Measurements from ENCODE around the gene VEZF1.

VEZF1 gene

DNA sequence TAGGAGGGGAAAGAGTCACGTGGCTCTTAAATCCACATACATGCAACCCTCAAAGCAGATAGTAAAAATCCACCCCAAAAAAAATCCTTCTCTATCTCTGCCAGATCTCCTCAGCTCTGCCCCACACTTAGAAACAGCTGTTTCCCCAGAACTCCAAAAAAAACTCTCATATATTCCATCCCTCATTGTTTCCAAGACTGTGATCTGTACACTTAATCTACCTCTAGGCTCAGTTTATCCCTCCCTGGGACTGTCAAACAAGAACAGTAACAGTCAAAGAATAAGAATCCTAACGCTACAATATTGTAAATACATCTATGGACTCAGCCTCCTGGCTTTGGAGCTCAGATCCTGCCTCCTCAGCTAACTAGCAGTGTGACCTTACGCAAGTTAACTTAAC, 44.4 kb downstream of the VEZF1 start:
- Histone ChIP-seq H3K4me1 (ENCODE audit: insufficient read depth, low read length) (peaks cover 33% of the 10 kb centered on the region), H3K9ac (ENCODE audit: low read depth, low read length) (no peak overlapping the region), H3K9me3 (ENCODE audit: control insufficient read depth, insufficient read depth, low read length) (no peaks in the 10 kb centered on the region), H3K36me3 (ENCODE audit: insufficient read depth, low read length) (no peaks in the 10 kb centered on the region)

DNA sequence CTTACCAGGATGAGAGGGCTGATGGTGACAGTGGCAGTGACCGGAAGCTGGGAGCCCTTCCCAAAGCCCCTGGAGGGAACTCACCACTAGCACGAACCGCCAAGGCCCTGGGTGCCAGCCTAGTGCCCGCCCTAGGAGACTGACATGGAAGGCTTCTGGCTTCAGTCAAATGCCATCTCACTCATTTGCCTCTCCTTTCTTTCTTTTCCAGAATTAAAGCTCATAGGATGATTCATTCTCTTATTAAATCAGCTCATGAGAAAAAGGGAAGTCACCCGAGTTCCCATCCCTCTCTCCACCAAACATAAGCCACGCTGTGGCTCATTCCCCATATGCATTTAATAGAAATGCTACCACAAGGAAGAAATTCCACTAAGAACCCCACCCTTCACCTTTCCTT, 44.9 kb downstream of the VEZF1 start:
- Histone ChIP-seq H3K9me3 (ENCODE audit: control insufficient read depth, insufficient read depth, low read length) (no peaks in the 10 kb centered on the region), H3K36me3 (ENCODE audit: insufficient read depth, low read length) (no peaks in the 10 kb centered on the region), H3K4me1 (ENCODE audit: insufficient read depth, low read length) (peaks cover 28% of the 10 kb centered on the region), H3K9ac (ENCODE audit: low read depth, low read length) (no peak overlapping the region)

DNA sequence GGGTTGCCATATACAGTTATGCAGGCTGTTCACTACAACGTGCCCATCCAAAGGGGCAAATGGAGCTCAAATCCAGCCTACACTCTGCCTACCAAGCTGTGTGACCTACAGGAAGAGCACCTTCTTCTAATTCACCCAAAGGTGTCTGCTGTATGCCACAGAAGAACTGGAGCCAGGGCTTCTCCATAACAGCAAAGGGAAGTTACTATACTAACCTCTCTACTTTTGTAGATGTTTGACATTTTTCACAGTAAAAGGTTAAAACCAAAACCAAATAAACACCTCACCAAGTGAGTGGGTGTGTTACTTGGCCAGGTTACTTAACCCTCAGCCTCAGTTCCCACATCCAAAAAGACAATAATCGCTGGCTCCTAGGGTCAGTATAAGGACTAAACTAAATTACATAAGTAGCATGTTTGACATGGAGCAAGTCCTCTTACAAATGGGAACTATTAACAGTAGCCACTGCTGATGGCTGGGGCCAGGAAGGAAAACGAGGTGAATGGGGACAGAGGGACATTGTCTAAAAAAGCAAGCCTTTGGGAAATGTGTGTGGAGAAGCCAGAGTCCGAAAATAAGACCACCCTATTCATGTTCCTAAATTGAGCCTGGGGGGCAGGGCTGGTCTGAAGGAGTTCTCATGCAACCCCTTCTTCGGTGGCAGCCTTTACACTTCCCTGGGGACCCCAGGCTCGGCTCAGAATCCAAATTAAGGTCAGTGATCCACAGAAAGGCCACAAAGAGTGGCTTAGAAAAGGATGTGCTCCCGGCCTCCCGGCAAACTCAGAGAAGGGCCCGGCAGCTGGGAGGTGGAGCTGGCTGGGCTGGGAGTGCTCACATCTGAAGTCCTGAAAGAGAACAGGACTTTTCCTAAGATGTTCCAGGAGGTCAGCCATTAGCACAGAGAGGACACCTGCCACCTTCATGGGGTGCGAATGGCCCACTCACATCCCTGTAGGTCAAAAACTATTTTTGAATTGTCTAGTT, 46.4 kb downstream of the VEZF1 start:
- Histone ChIP-seq H3K9ac (ENCODE audit: low read depth, low read length) (no peak overlapping the region), H3K36me3 (ENCODE audit: insufficient read depth, low read length) (no peaks in the 10 kb centered on the region), H3K9me3 (ENCODE audit: control insufficient read depth, insufficient read depth, low read length) (no peaks in the 10 kb centered on the region), H3K4me1 (ENCODE audit: insufficient read depth, low read length) (peaks cover 17% of the 10 kb centered on the region)

DNA sequence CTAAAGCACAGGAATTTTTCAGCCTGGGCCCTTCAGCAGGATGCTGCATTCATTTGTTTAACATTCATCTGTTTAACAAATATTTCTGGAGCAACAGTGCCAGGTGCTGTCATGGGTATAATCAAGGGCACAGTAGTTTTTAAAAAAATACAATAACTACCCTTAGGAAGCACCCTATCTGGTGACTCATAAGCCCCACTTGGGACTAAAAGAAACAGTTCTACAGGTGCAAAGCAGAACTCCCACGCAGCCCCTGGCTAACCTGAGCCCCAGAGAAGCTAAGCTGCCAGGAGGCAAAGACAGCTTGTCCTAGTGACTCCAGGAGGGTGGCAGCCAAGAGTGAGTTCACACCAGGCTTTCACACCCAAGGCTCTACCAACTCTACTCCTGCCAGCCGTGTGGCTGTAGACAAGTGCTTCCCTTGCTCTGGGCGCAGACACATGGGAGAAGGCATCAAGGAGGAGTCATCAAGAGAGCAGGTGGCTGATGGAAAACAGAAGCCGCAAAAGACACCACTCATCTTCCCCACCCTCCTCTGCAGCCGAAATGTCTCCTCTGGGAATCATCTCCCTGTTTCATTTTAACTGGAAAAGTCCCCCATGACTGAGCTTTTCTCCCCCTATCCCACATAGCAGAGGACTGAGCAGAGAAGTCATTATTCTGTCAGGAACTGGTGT, 47.3 kb downstream of the VEZF1 start:
- Histone ChIP-seq H3K36me3 (ENCODE audit: insufficient read depth, low read length) (no peaks in the 10 kb centered on the region), H3K4me1 (ENCODE audit: insufficient read depth, low read length) (peaks cover 16% of the 10 kb centered on the region), H3K9ac (ENCODE audit: low read depth, low read length) (no peak overlapping the region), H3K9me3 (ENCODE audit: control insufficient read depth, insufficient read depth, low read length) (no peaks in the 10 kb centered on the region)

DNA sequence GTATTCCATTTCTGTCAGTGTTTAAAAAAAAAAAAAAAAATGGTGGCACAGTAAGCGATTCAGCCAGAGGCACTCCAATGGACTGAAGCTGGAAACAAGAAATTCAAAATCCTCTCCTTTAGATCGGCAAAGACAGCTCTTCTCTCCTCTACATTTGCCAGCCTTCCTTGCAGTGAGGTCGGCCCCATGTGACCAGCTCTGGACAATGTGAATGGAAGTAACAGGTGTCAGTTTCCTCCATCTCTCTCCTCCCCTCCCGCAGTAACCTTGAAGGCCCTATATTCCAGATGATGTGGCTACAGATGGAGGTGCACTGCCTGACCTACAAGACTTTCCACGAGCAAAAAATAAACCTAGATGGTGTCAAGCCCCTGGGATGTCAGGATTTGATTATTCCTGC, 47.8 kb downstream of the VEZF1 start:
- Histone ChIP-seq H3K36me3 (ENCODE audit: insufficient read depth, low read length) (no peaks in the 10 kb centered on the region), H3K9ac (ENCODE audit: low read depth, low read length) (no peak overlapping the region), H3K4me1 (ENCODE audit: insufficient read depth, low read length) (peaks cover 21% of the 10 kb centered on the region), H3K9me3 (ENCODE audit: control insufficient read depth, insufficient read depth, low read length) (no peaks in the 10 kb centered on the region)

DNA sequence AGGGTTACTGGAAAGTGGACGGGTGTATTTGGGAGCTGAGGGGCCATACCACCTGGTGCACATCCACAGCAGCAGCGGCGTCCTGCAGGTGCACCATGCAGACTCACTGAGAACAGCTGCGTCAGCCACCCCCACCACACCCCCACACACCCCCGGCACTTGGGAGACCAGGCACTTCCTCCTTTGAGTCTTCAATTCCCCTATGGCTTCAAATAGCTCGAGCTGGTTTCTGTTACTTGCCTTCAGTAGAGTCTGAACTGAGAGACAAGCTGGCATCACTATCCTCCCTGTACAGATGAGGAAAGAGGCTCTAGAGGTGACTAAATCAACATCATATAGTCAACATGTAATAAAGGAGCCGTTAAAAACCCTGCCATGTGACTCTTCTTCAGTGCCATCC, 48.3 kb downstream of the VEZF1 start:
- no peaks in the 10 kb centered on the region for H3K36me3 ChIP-seq (ENCODE audit: insufficient read depth, low read length)
- H3K9ac ChIP-seq (ENCODE audit: low read depth, low read length): no peak overlapping the region
- H3K9me3 ChIP-seq (ENCODE audit: control insufficient read depth, insufficient read depth, low read length): no peaks in the 10 kb centered on the region
- H3K4me1 ChIP-seq (ENCODE audit: insufficient read depth, low read length): peaks cover 26% of the 10 kb centered on the region

DNA sequence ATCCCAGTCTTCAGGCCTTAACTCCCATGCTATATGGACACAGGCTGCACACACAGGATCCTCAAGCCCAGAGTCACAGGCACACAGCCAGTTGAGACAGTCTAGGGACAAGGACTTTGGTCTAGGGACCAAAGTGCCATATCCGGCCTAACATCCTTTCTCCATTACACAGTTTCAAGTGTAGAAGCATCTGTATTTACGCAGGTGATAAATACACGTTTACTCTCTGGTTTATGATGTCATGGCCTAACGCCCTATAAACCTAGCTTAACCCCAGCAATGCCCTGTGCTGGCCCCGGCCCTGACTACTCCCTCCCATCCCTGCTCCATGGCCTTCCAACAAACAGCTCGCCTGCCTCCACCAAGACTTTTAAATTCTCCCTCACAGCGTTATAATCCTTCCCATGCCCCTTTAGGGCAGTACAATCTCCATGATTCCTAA, 50.0 kb downstream of the VEZF1 start:
- Histone ChIP-seq H3K9me3 (ENCODE audit: control insufficient read depth, insufficient read depth, low read length) (no peaks in the 10 kb centered on the region), H3K4me1 (ENCODE audit: insufficient read depth, low read length) (peaks cover 31% of the 10 kb centered on the region), H3K36me3 (ENCODE audit: insufficient read depth, low read length) (no peaks in the 10 kb centered on the region), H3K9ac (ENCODE audit: low read depth, low read length) (no peak overlapping the region)

DNA sequence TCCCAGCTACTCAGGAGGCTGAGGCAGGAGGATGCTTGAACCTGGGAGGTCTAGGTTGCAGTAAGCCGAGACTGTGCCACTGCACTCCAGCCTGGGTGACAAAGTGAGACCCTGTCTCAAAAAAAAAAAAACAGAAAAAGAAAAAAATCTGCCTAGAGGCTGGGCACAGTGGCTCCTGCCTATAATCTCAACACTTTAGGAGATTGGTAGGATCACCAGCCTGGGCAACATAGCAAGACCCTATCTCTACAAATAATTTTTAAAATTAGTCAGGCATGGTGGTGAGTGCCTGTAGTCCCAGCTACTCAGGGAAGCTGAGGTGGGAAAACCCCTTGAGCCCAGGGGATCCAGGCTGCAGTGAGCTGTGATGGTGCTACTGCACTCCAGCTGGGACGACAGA, 50.6 kb downstream of the VEZF1 start:
- no peaks in the 10 kb centered on the region for H3K9me3 ChIP-seq (ENCODE audit: control insufficient read depth, insufficient read depth, low read length)
- H3K4me1 ChIP-seq (ENCODE audit: insufficient read depth, low read length): peaks cover 31% of the 10 kb centered on the region
- no peak overlapping the region for H3K9ac ChIP-seq (ENCODE audit: low read depth, low read length)
- no peaks in the 10 kb centered on the region for H3K36me3 ChIP-seq (ENCODE audit: insufficient read depth, low read length)

DNA sequence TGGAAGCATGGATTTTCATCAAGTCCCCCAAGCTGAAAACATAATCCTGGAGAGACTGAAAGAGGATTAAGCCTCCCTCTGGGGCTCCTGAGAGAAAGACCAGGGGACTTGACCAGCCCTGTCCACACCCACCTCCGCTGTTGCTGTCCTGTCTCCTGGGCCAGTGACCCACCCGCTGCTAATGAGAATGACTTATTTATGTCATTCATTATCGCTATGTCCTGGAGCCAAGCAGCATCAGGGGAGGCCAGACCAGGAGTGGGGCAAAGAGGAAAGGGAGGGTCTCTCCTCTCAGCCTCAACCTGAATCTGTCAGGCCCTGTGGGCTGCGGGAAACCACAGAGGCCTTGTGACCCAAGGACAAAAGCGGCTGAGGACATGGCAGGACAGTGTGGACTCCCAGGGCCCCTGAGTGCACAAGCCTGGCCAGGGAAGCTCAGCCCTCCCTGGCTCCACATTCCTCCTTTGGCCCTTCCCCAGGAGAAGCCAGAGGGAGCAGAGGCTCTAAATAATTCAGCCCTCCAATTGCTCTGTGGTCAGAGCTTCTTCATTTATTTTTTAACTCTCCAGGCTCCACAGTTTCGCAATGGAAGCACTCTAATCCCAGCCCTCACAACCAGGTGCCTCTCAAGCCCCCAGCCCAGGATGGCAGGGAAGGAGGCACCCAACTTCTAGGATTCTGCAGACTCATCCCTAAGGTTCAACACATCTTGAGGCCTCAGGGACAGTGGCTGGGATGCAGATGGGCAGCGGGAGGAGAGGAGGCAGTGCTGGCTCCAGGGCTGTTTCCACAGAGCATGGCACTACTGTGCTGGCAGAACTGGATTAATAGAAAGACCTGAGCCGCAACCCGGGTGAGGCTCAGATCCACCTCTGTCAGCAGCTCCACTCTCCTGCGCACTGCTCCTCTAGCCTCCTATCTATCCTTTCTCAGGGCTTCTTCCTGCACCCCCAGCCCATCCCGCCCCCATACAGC, 51.9 kb downstream of the VEZF1 start:
- no peak overlapping the region for H3K9ac ChIP-seq (ENCODE audit: low read depth, low read length)
- H3K36me3 ChIP-seq (ENCODE audit: insufficient read depth, low read length): no peaks in the 10 kb centered on the region
- H3K9me3 ChIP-seq (ENCODE audit: control insufficient read depth, insufficient read depth, low read length): no peaks in the 10 kb centered on the region
- H3K4me1 ChIP-seq (ENCODE audit: insufficient read depth, low read length): peaks cover 40% of the 10 kb centered on the region

DNA sequence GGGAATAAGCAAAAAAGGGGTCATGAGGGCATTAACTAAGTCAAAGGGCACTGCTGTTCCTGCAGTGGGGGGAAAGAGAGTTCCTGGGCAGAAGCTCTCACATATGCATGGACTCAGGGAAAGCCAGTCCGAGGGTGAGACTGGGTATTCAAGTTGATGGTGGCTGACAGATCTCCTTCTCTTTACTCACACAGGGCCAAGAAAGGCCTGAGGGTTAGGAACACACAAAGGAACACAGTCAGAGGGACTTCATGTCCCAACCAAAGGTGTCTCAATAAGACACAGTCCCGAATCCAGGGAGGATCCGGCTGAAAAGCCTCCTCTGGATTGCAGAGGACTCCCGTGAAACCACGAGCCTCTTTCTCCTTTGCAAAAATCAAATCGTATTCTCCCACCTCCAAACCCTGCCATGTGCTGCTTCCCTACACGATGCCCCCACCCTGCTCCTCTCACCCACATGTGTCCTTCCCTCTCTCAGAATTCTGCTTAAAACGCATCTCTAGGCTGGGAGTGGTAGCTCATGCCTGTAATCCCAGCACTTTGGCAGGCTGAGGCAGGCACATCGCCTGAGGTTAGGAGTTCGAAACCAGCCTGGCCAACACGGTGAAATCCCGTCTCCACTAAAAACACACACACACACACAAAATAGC, 56.4 kb downstream of the VEZF1 start:
- no peak overlapping the region for H3K9ac ChIP-seq (ENCODE audit: low read depth, low read length)

DNA sequence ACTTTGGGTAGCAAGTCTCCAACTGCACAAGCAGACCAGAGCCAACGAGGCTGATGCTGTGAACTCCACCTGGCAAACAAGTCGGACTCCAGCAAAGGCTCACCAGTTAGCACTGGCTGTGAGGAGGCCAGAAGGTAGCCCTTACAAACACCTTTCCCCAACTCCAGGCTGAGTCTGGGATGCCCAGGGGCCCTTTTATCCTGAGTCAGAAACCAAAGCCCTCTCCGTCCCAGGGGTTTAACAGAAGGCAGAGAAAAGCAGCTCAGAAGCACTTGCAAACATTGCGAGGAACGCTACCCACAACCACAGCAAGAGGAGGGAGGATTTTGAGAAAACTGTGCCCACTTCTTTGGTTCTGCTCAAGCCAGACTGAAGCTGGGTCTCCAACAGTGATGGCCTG, 57.8 kb downstream of the VEZF1 start:
- Histone ChIP-seq H3K4me1 (ENCODE audit: insufficient read depth, low read length) (peaks cover 47% of the 10 kb centered on the region), H3K9me3 (ENCODE audit: control insufficient read depth, insufficient read depth, low read length) (no peaks in the 10 kb centered on the region), H3K36me3 (ENCODE audit: insufficient read depth, low read length) (no peaks in the 10 kb centered on the region), H3K9ac (ENCODE audit: low read depth, low read length) (no peak overlapping the region)

More for the DNA sequence above, 56.4 kb downstream of the VEZF1 start:
- peaks cover 57% of the 10 kb centered on the region for H3K4me1 ChIP-seq (ENCODE audit: insufficient read depth, low read length)
- no peaks in the 10 kb centered on the region for H3K9me3 ChIP-seq (ENCODE audit: control insufficient read depth, insufficient read depth, low read length)
- H3K36me3 ChIP-seq (ENCODE audit: insufficient read depth, low read length): no peaks in the 10 kb centered on the region

DNA sequence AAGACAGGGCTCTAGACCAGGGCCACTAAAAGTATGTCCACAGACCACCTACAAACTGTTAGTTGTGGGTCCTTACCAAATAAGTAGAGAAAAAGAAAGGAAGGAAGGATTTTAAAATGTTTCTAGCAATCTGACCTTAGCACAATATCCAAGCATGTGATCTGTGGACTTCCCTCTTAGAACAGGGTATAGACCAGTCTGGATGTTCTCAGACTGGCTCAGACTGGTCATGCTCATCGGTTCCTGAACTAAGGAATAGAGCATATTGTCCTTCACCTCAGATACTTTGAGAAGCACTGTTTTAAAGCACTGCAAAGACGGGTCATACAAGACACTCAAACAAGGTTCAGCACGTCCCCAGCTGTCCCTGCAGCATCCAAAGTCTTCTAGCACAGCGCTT, 58.7 kb downstream of the VEZF1 start:
- Histone ChIP-seq H3K9ac (ENCODE audit: low read depth, low read length) (no peak overlapping the region), H3K36me3 (ENCODE audit: insufficient read depth, low read length) (no peaks in the 10 kb centered on the region), H3K9me3 (ENCODE audit: control insufficient read depth, insufficient read depth, low read length) (no peaks in the 10 kb centered on the region), H3K4me1 (ENCODE audit: insufficient read depth, low read length) (peaks cover 45% of the 10 kb centered on the region)

DNA sequence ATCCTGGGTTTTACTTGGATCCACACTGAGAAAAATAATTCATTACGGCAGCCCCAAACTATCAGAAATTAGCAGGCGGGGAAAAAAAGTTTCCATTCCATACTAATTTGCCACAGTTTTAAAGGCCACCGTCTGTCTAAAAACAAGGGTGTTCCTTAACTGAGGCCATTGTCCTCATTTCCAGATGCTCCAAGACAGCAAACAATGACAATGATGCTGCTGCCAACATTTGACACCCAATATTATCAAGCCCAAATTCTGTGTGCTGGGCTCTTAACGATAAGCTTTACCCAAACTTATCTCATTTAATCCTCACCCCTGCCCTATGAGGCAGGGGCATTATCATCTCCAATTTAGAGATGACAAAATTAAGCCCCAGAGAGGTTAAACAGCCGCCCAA, 59.1 kb downstream of the VEZF1 start:
- H3K9ac ChIP-seq (ENCODE audit: low read depth, low read length): no peak overlapping the region
- peaks cover 45% of the 10 kb centered on the region for H3K4me1 ChIP-seq (ENCODE audit: insufficient read depth, low read length)
- H3K9me3 ChIP-seq (ENCODE audit: control insufficient read depth, insufficient read depth, low read length): no peaks in the 10 kb centered on the region
- H3K36me3 ChIP-seq (ENCODE audit: insufficient read depth, low read length): no peaks in the 10 kb centered on the region
